EL (cell line): ENCODE results near the gene NTRK3.

Experiments
- DNase-seq: peaks from one replicate; pipeline ENCODE4 v3.0.0-alpha.2; 2016

NTRK3 gene

DNA sequence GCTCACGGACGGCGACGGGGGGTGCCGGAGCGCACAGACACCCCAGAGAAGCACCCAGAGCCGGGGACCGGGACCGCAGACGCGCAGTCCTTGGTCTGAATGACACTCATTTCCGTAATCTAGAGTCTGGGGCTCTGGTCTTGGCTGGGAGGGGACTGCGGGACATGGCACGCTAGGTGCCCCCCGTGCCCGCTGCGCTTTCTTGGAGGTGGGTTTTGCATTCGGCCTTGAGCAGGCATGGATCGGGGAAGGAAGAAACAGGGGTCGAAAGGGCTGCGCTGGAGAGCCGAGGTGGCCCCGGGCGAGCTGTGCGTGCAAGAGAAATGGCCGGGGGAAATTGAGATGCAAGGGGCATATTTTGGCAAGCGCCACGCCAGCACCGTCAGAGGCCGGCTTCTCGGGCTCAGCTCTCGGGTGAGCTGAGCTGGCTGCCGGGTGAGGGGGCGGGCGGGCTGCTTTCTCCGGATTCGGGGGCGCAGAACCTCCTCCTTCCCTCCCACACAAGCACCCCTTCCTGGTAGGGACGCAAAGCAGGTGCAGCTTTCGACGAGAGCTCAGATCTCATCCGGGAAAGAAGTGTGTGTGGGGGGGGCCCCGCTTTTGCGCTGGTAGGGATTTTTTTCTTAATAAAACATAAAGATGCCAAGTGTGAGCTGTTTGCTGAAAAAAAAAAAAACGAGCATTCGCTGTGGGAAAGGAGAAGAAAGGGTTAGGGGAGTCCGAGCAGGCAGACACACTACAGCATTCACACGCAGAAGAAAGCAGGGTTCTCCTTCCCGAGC lies 963 bp upstream of the NTRK3 start:
- peak; percentile 17 for DNase-seq

- DNase-seq: peak; percentile 52
Observed at GRCh38 chr15:88255484-88256278, 858 bp downstream of the NTRK3 start.

GRCh38 chr15:88255087-88255483 lies 1.5 kb downstream of the NTRK3 start:
- DNase-seq: no peak

GRCh38 chr15:88252441-88252840 lies 4.1 kb downstream of the NTRK3 start:
- DNase-seq: no peak

- no peak for DNase-seq
Observed at GRCh38 chr15:88250826-88251225, 5.7 kb downstream of the NTRK3 start.

DNA sequence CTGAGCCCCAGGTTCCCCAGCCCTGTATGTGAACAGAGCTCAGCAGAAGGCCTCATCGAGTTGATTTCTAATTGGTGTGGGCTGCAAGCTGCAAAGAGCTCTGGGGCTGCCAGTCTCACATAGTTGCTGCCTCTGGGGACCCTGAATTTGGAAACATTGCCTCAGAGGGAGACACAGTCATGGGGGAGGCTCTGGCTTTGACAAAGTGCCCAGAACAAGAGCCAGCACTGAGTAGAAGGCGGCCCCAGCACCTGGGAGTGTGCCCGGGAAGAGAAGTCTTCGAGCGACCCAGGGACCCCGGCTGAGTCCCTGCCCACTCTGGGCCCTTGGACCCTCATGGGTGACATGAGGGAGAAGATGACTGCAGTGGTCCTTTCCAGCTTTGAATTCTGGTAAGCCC lies 7.3 kb downstream of the NTRK3 start:
- DNase-seq: no peak

- no peak for DNase-seq
Observed at GRCh38 chr15:88247914-88248313, 8.6 kb downstream of the NTRK3 start.

- peak; percentile 69 for DNase-seq
Observed at GRCh38 chr15:88246666-88247446, 9.7 kb downstream of the NTRK3 start.

GRCh38 chr15:88246081-88246480 lies 10.5 kb downstream of the NTRK3 start:
- DNase-seq: no peak

GRCh38 chr15:88243895-88244787 lies 12.4 kb downstream of the NTRK3 start:
- DNase-seq: peak; percentile 50

GRCh38 chr15:88242586-88243555 lies 13.7 kb downstream of the NTRK3 start:
- DNase-seq: no peak

DNA sequence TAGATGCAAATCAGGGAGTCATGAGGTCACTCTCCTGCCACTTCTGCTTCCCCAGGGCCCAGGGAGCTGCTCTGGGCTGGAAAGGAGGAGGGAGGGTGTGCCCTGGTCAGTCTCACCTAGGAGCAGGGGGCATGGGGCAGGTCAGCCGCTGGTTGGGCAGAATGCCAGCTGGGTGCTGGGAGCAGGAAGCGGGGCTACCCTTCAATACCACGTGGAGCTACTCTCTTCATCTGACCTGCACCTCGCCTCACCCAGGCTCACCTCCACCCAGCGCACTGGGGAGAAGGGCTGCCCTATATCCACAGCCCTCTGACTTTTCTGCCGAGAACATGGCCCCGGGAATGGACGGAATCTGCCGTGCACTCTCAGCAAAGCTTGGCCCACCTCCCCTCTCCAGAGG lies 15.1 kb downstream of the NTRK3 start:
- DNase-seq: no peak

DNA sequence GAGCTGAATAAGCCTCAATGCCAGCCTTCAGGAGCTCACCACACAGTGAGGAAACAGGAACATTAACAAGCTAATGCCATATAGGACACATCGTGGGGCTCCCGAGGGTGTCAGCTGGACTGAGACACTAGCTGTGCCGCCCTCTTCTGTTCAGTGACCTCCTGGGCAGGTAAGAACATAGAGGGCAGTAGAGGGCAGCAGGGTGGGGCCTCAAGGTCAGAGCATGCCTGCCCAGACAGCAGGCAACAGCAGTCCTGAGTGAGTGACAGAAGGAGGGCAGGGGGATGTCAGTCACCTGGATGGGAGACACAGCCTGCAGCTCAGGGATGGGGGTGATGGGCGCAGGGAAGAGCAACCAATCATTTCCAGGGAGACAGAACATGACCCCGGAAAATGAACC lies 15.5 kb downstream of the NTRK3 start:
- no peak for DNase-seq

- DNase-seq: no peak
Observed at GRCh38 chr15:88239594-88239993, 16.9 kb downstream of the NTRK3 start.

- peak; percentile 65 for DNase-seq
Observed at GRCh38 chr15:88238618-88239430, 17.7 kb downstream of the NTRK3 start.

GRCh38 chr15:88234711-88235110 lies 21.8 kb downstream of the NTRK3 start:
- DNase-seq: no peak

- DNase-seq: no peak
Observed at GRCh38 chr15:88233921-88234320, 22.6 kb downstream of the NTRK3 start.

GRCh38 chr15:88232771-88233201 lies 23.8 kb downstream of the NTRK3 start:
- DNase-seq: no peak

DNA sequence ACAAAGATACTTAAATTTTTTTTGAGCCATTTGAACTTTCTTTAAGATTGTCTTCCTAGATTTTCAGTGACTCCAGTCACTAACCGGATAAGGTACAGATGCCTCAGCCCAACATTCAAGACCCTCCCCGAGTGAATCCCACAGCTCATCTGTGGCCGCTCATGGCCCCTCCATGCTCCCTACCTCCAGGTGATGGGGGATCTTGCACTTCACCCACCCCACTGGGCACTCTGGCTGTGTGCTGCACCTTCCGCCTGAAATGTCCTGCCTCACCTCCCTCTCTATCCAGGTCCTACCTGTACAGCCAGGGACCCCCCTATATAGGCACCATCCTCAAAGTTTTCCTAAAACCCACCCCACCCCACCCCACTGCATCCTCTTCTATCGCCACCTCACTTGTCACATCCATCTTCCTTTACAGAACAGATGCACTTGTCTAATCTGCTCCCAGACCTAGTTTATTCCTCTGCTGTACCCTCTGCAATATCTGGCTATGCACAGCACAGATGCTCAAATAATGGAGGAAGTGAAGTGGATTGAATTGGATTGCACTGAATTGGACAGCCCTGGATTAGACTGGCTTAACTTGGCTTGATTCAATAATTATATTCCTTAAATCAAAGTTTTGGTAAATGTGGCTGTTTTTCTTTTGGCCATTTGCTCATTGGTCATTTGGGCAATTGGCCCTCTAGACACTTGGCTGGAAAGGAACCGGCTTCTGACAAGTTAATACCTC lies 24.5 kb downstream of the NTRK3 start:
- no peak for DNase-seq
